SK-N-MC (cell line): Measurements from ENCODE around the gene SLC39A9.

ENCODE experiments used
- DNase-seq: peaks from one replicate; pipeline ENCODE4 v3.0.0-alpha.2; 2011; ENCODE audit warnings: low read depth, low spot score
- H3K27ac ChIP-seq: fragments of 200-600 bp; sonication (generic); 2 replicates; pipeline ENCODE4 v1.5.1; 2016; ENCODE audit warnings: mixed run types
- H3K36me3 ChIP-seq: fragments of 200-600 bp; sonication (generic); 2 replicates; pipeline ENCODE4 v1.6.1; 2017; ENCODE audit warnings: antibody characterized with exemption, low read length, mixed read lengths; ENCODE audit not compliant: insufficient read depth
- H3K4me3 ChIP-seq: fragments of 200-600 bp; sonication (generic); 2 replicates; pipeline ENCODE4 v1.5.1; 2016
- H3K9ac ChIP-seq: fragments of 200-600 bp; sonication (generic); 2 replicates; pipeline ENCODE4 v1.8.0; 2017; ENCODE audit warnings: mixed run types, mixed read lengths; ENCODE audit not compliant: insufficient read length
- H3K9me3 ChIP-seq: fragments of 200-600 bp; sonication (generic); 2 replicates; pipeline ENCODE4 v1.6.1; 2017; ENCODE audit warnings: low read depth, mild to moderate bottlenecking, antibody characterized with exemption, low read length, moderate library complexity, mixed read lengths
- EZH2 ChIP-seq: fragments of 200-600 bp; sonication (generic); IDR thresholded peaks from one replicate; pipeline ENCODE4 v1.6.1; 2017; ENCODE audit warnings: antibody characterized with exemption
- FOXP2 ChIP-seq: optimal IDR thresholded peaks from 2 replicates; pipeline ENCODE3; 2011; ENCODE audit warnings: mild to moderate bottlenecking, moderate library complexity; ENCODE audit not compliant: insufficient read depth; ENCODE audit errors: extremely low read length, control extremely low read depth
- POLR2AphosphoS5 ChIP-seq: IDR thresholded peaks from 2 replicates; pipeline ENCODE4 v1.6.1; 2012; ENCODE audit warnings: mild to moderate bottlenecking, low read depth, low read length, borderline replicate concordance

The SLC39A9 gene

DNA sequence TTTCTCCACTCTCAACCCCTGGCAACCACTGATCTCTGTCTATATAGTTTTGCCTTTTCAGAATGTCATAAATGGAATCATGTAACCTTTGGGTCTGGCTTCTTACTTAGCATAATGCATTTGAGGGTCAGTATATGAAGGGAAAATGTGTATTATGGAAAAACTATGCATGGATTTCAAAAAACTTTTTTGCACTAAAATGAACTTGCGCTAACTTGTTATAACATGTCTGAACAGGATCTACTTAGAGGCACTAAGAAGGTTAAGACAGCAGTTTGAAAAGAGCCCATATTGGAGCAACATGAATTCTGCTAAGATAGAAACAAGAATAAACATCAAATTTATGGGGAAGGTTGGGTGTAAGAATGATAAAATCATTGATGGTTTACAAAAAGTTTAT lies 29.1 kb downstream of the SLC39A9 start:
- TF ChIP-seq EZH2 (no peak), POLR2AphosphoS5 (no peak), FOXP2 (no peak)
- DNase-seq: no peak
- Histone ChIP-seq H3K4me3 (no peak overlapping the region), H3K36me3 (peaks cover 41% of the 10 kb centered on the region), H3K27ac (no peak overlapping the region), H3K9me3 (no peaks in the 10 kb centered on the region), H3K9ac (no peak overlapping the region)

DNA sequence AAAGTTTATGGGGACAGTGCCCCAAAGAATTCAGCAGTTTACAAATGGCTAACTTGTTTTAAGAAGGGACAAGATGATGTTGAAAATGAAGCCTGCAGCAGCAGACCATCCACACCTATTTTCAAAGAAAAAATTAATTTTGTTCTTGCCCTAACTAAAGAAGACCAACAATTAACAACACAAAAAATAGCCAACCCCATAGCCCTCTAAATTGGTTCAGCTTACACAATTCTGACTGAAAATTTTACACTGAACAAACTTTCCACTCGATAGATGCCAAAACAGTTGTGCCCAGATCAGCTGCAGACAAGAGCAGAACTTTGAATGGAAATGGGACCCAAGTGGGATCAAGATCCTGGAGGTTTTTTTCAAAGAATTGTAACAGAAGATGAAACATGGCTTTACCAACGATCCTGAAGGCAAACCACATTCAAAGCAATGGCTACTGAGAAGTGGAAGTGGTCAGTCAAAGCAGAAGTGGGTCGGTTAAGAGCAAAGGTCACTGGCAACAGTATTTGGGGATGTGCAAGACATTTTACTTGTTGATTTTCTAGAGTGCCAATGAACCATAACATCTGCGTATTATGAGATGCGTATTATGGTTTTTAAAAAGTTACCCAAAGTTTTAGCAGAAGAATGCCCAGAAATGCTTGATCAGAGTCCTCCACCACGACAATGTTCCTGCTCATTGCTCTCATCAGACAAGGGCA lies 30.0 kb downstream of the SLC39A9 start:
- H3K36me3 ChIP-seq: peaks cover 41% of the 10 kb centered on the region
- H3K9me3 ChIP-seq: no peaks in the 10 kb centered on the region
- H3K9ac ChIP-seq: no peak overlapping the region
- DNase-seq: no peak
- no peak overlapping the region for H3K27ac ChIP-seq
- TF ChIP-seq POLR2AphosphoS5 (no peak), FOXP2 (no peak), EZH2 (no peak)
- no peak overlapping the region for H3K4me3 ChIP-seq

DNA sequence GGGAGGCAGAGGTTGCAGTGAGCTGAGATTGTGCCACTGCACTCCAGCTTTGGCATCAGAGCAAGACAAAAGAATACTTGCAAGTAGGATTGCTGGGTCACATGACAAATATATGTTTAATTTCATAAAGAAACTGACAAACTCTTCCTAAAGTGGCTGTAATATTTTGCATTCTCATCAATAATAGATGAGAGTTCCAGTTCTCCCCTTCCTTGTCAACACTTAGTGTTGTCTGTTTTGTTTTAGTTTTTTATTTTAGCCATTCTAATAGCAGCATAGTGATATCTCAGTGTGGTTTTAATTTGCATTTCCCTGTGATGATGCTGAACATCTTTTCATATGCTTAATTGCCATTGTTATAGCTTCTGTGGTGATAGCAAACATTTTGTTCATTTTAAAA lies 31.2 kb downstream of the SLC39A9 start:
- H3K4me3 ChIP-seq: no peak overlapping the region
- no peak for DNase-seq
- no peak overlapping the region for H3K9ac ChIP-seq
- TF ChIP-seq EZH2 (no peak), POLR2AphosphoS5 (no peak), FOXP2 (no peak)
- no peak overlapping the region for H3K27ac ChIP-seq
- H3K9me3 ChIP-seq: no peaks in the 10 kb centered on the region
- H3K36me3 ChIP-seq: peaks cover 40% of the 10 kb centered on the region

DNA sequence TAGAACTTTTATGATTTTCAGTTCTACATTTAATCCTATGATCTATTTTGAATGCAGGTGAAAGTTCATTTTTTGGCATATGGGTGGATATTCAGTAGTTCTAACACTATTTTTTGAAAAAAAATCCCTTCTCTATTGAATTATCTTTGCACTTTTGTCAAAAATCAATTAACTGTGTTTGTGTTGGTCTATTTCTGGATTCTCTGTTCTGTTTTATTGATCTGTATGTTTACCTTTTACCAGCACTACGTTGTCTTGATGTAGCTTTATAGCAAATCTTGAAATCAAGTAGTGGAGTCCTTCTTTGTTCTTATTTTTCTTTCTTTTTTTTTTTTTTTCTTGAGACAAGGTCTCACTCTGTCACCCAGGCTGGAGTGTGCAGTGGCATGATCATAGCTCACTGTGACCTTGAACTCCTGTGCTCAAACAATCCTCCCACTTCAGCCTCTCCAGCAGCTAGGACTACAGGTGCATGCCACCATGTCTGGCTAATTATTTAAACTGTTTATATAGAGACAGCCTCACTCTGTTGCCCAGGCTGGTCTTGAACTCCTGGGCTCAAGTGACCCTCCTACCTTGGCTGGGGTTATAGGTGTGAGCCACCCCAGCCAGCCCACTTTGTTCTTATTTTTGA lies 31.9 kb downstream of the SLC39A9 start:
- Histone ChIP-seq H3K9ac (no peak overlapping the region), H3K36me3 (peaks cover 32% of the 10 kb centered on the region), H3K9me3 (no peaks in the 10 kb centered on the region), H3K4me3 (no peak overlapping the region), H3K27ac (no peak overlapping the region)
- DNase-seq: no peak
- TF ChIP-seq POLR2AphosphoS5: no peak
- no peak for TF ChIP-seq FOXP2
- no peak for TF ChIP-seq EZH2

DNA sequence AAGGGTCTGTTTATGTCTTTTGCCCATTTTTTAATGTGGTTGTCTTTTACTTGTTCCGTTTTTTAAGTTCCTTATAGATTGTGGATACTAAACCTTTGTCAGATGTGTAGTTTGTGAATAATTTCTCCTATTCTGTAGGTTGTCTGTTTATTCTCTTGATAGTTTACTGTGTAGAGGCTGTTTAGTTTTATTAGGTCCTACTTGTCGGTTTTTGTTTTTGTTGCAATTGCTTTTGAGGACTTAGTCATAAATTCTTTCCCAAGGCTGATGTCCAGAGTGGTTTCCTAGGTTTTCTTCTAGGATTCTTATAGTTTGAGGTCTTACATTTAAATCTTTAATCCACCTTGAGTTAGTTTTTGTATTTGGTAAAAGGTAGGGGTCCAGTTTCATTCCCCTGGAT lies 33.9 kb downstream of the SLC39A9 start:
- H3K9me3 ChIP-seq: no peaks in the 10 kb centered on the region
- H3K4me3 ChIP-seq: no peak overlapping the region
- TF ChIP-seq FOXP2 (no peak), EZH2 (no peak), POLR2AphosphoS5 (no peak)
- no peak for DNase-seq
- H3K36me3 ChIP-seq: peaks cover 15% of the 10 kb centered on the region; the same call in 1 of the 2 replicates
- no peak overlapping the region for H3K9ac ChIP-seq
- no peak overlapping the region for H3K27ac ChIP-seq

DNA sequence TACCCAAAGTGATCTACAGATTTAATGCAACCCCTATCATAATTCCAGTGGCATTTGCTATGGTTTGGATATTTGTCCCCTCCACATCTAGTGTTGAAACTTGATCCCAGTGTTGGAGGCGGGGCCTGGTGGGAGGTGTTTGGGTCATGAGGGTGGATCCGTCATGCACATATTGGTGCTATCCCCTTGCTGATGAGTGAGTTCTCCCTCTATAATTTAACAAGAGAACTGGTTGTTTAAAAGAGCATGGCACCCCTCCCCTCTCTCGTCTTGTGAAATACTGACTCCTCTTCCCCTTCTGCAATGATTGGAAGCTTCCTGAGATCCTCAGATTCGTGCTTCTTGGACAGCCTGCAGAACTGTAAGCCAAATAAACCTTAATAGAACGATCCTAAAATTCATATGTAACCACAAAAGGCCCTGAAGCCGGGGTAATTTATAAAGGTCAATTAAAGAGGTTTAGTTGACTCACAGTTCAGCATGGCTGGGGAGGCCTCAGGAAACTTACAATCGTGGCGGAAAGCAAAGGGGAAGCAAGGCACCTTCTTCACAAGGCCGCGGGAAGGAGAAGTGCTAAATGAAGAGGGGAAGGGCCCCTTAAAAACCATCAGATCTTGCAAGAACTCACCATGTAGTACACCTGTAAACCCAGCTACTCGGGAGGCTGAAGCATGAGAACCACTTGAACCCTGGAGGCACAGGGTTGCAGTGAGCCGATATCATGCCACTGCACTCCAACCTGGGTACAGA lies 41.2 kb downstream of the SLC39A9 start:
- Histone ChIP-seq H3K36me3 (peaks cover 26% of the 10 kb centered on the region), H3K4me3 (no peak overlapping the region), H3K9ac (no peak overlapping the region), H3K9me3 (no peaks in the 10 kb centered on the region), H3K27ac (no peak overlapping the region)
- DNase-seq: no peak
- TF ChIP-seq EZH2 (no peak), FOXP2 (no peak), POLR2AphosphoS5 (no peak)

DNA sequence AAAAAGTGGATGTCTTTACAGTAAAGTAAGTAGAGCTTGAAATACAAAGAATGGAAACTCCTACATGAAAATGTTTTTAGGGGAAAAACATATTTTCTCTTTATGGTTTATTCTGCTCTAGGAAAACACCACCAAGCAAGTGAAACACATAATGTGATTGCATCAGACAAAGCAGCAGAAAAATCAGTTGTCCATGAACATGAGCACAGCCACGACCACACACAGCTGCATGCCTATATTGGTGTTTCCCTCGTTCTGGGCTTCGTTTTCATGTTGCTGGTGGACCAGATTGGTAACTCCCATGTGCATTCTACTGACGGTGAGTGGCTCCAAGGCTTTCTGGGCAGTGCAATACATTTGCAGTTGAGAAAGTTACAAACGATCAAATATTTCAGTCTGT lies 43.5 kb downstream of the SLC39A9 start:
- no peak for TF ChIP-seq POLR2AphosphoS5
- no peak for TF ChIP-seq EZH2
- TF ChIP-seq FOXP2: no peak
- Histone ChIP-seq H3K27ac (peak overlapping the region; percentile 79), H3K9ac (peak overlapping the region; percentile 7), H3K4me3 (peak overlapping the region; percentile 14; the same call in 1 of the 2 replicates), H3K36me3 (peaks cover 32% of the 10 kb centered on the region), H3K9me3 (no peaks in the 10 kb centered on the region)
- no peak for DNase-seq

DNA sequence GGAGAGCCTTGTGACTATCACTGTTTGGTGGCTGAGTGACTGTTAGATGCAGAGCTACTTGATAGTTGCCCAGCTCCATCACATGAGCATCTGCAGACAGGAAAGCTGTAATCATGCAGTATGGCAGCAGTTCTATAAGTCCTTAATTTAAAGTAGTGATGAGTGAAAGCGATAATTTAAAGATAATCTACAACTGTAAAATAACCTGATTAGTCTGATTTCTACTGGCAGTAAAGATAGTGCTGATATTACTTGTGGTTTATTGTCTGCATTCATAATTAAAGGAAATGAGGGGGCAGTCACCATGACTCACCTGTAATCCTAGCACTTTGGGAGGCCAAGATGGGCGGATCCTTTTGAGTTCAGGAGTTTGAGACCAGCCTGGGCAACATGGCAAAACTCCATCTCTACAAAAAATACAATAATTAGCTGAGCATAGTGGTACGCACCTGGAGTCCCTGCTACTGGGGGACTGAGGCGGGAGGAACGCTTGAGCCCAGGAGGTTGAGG lies 44.9 kb downstream of the SLC39A9 start:
- no peak overlapping the region for H3K27ac ChIP-seq

DNA sequence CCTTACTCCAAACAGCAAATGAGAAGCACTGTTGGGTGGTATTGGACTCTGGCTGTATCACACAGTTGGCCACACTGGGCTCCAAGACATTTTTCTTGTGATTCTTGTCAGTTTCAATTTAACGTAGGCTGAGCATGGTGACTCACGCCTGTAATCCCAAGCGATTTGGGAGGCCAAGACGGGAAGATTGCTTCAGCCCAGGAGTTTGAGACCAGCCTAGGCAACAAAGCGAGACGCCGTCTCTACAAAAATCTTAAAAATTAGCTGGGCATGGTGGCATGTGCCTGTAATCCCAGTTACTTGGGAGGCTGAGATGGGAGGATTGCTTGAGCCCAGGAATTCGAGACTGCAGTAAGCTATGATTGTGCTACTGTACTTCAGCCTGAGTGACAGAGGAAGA lies 50.7 kb downstream of the SLC39A9 start:
- H3K27ac ChIP-seq: no peak overlapping the region

More for the DNA sequence above, 44.9 kb downstream of the SLC39A9 start:
- Histone ChIP-seq H3K36me3 (peaks cover 32% of the 10 kb centered on the region), H3K9ac (no peak overlapping the region), H3K9me3 (no peaks in the 10 kb centered on the region), H3K4me3 (no peak overlapping the region; the same call in 1 of the 2 replicates)
- no peak for DNase-seq
- TF ChIP-seq POLR2AphosphoS5 (no peak), FOXP2 (no peak), EZH2 (no peak)

More for the DNA sequence above, 50.7 kb downstream of the SLC39A9 start:
- H3K9me3 ChIP-seq: no peaks in the 10 kb centered on the region
- no peak overlapping the region for H3K4me3 ChIP-seq
- peaks cover 15% of the 10 kb centered on the region for H3K36me3 ChIP-seq
- TF ChIP-seq EZH2 (no peak), FOXP2 (no peak), POLR2AphosphoS5 (no peak)
- no peak overlapping the region for H3K9ac ChIP-seq
- DNase-seq: no peak
